NCI-H2107 (cell line): ENCODE data around the gene TLK2.
"Not testable (repeated sequence)": the region's sequence is repeated elsewhere in the genome, so short reads cannot be mapped to it uniquely, and the experiment has no call there.

ENCODE experiments used
- DNase-seq: peaks from one replicate; lab custom pipeline; 2025; lab: John Stamatoyannopoulos, UW

Gene TLK2

DNA sequence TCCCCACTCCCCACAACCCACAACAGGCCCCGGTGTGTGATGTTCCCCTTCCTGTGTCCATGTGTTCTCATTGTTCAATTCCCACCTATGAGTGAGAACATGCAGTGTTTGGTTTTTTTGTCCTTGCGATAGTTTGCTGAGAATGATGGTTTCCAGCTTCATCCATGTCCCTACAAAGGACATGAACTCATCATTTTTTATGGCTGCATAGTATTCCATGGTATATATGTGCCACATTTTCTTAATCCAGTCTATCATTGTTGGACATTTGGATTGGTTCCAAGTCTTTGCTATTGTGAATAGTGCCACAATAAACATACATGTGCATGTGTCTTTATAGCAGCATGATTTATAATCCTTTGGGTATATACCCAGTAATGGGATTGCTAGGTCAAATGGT is 82.3 kb downstream of the TLK2 start:
- DNase-seq, result not testable (repeated sequence)

DNA sequence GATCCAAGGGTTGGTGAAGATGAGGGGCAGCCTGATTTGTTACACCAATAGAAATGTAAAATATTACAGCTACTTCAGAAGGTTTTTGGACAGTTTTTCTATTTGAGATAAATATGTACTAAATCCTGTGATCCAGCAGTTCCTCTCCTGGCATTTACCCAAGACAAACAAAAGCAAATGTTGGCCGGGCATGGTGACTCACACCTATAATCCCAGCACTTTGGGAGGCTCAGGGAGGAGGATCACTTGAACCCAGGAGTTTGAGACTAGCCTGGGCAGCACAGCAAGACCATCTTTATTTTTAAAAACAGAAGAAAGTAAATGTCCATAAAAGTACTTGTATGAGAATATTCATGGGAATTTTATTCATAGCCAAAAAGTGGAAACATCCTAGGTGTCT is 84.0 kb downstream of the TLK2 start:
- DNase-seq, result no peak

DNA sequence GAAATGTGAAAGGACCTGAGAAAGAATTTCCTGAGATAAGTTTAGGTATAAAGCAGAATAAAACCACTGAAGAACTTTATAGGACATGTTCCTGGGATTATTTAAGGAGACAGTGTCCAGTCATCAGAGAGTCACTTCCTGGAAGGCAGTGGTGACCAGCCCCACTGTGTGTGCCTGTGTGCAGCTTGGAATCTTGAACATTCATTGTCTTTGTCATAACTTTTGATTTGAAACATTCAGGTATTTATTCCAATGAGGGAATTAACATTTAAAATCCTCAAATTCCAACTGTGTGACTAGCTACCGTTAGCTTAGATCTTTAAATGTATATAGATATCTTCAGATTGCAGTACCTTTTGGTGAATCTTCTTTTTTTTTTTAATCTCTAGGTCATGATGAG is 87.2 kb downstream of the TLK2 start:
- no peak for DNase-seq

DNA sequence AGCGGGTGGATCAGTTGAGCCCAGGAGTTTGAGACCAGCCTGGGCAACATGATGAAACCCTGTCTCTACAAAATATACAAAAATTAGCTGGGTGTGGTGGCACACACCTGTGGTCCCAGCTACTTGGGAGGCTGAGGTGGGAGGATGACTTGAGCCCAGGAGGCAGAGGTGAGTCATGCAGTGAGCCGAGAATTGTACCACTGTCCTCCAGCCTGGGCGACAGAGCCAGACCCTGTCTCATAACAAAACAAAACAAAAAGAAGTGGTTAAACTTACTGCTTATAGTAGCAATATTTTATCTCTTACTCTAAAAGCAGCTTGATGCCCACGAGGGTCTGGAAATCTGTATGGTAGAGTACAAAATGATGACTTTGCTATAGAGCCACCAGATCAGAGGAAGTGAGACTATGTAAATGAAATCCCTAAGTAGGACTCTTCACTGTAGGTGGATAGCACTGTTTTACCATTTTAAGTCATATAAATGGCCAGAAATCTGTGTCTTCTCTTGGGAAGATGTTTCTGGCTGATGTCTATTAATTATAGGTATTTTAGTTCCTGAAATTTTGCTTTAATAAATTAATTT is 88.5 kb downstream of the TLK2 start:
- DNase-seq, result no peak

DNA sequence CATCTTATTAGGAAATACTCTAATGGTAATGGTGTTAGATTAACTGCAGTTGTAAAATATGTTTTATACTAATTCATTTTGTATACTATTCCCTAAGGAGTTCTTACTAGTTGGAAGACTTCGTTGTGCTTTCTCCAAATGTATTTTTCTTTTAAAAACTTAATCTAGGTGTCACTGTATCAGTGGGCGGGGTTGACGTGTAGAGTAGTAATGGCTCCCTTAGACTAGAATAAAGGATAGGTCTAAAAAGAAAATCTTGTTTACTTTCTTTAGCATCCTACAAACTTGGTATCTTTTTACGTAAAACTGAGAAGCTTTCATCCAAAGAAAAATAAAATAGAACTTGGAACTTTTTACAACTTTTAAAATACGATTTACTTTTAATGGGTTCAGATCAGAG is 93.9 kb downstream of the TLK2 start:
- DNase-seq, result no peak

DNA sequence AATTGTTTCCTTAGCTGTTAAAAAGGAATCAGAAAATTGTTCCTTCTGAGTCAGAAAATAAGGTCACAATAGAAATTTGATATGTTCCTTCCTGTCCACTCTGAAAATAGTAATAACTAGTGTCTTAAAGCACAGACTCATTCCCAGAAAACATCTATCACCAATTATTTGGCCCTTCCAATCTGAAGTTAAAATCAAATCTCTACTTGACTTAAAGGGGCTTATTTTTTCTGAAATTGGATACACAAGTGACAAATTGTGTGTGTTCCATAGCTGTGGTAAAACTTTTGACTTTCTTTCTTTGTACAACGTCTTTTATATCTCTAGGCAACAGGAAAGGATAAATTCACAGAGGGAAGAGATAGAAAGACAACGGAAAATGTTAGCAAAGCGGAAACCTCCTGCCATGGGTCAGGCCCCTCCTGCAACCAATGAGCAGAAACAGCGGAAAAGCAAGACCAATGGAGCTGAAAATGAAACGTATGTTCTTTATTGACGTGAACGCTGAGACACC is 94.3 kb downstream of the TLK2 start:
- no peak for DNase-seq

DNA sequence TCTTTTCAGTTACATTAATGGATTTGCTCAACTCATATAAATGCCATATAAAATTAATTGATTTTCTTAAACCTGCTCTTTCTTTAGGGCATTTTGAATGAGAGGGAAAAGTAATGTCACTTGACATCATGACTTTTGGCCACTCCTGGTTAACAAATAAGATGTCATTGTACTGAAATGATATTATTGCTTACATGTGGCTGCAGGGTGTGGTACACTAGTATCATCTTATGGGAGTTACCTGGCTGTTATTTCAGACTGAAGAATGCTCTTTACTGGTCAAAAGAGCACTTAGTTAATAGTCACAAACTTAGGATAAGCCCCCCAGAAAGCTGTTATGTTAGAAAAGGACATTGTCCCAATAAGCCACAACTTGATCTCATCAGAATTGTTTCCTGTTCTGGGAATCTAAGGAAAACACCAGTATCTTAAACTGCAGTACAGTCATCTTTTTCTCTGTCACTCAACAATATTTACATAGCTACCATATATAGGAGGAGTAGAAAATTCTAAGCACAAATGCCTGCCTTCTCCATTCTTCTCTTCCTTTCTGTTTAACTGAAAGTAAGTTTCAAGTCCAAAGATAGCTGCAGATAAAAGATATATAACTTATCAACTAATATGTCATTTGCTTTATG is 95.0 kb downstream of the TLK2 start:
- DNase-seq, result no peak

DNA sequence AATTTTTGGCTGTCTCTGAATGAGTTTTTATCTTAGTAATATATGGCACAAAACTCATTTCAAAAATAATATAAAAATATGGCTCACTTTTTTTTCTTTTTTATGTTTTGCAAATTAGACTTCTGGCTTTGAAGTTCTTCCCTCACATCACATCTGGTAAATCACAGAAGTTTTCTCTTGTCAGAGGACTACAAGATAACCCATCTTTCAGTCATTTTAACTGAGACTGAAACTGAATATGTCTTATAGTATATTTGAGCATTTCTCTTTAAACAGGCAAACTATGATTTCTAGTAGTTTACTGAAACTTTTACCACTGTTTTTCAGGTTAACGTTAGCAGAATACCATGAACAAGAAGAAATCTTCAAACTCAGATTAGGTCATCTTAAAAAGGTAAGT is 97.8 kb downstream of the TLK2 start:
- no peak for DNase-seq

DNA sequence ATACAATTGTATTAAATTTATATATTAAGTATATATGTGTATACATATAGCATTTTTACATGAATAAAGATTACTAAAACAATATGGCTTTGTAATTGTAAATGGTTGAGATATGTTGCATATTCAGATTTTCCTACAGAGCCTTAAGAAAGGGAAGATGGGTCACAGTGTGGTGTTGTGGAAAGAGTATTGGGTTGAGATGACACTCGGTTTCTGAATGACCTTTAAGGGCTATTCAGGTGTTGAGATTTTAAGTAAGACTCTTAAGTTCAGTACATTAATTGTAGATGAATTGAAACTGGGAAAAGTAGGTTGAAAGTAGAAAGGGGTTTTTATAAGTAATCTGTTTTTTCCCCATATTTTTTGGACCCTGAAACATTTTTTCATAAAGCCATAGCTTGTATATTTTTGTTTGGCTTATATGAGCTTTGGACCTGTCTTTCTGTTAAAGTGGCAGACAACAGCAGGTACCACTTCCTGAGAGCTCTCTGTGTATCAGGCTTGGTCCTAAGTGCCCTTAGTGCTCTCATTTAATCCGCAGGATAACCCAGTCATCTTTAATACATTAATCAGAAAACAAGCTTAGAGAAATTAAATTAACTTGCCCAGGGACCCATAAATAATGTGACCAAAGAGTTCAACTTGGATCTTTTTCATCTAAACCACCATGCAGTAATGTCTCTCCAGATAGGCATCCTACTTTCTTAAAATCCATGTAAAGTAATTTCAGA is 100.3 kb downstream of the TLK2 start:
- DNase-seq, result no peak

DNA sequence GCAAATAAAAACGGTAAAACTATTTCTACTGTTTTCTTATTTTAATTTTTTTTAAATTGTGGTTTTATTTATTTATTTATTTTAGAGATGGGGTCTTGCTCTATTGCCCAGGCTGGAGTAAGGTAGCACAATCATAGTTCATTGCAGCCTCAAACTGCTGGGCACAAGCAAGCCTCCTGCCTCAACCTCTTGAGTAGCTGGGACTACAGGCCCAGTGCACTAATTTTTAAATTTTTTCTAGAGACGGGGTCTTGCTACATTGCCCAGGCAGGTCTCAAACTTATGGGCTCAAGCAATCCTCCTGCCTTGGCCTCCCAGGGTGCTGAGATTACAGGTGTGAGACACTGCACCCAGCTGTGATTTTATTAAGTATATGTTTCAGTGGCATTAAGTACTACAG is 102.3 kb downstream of the TLK2 start:
- no peak for DNase-seq

DNA sequence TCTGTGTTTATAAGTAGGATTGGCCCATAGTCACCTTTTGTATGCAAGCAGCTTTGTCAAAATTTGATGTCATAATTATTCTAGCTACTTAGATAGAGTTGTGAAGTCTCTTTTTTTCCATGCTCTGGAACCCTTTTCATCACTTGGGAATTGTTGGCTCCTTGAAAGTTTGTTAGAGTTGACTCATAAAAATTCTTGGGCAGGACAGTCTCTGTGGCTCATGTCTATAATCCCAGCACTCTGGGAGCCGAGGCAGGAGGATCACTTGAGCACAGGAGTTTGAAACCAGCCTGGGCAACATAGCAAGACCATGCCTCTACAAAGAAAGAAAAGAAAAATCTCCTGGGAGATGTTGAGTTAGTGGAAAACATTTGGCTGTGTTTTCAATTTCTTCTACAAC is 103.1 kb downstream of the TLK2 start:
- DNase-seq, result no peak

DNA sequence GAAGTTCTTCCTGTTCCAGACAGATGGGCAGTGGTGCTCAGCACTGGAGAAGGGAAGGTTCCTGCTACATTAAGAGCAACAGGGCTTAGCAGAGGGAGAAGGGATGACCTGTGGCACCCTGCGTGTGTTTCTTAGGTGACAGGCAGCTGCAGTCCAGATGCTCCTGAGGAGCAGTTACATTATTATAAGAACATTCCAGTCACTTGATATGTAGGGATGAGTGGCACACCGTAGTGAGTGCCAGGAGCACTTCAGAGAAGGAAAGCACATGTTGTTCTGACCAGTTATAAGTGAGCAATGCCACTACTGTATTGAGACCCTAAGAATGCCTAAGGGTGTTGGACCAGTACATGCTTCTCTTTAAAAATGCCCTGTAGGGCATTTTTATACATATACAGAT is 108.9 kb downstream of the TLK2 start:
- no peak for DNase-seq

DNA sequence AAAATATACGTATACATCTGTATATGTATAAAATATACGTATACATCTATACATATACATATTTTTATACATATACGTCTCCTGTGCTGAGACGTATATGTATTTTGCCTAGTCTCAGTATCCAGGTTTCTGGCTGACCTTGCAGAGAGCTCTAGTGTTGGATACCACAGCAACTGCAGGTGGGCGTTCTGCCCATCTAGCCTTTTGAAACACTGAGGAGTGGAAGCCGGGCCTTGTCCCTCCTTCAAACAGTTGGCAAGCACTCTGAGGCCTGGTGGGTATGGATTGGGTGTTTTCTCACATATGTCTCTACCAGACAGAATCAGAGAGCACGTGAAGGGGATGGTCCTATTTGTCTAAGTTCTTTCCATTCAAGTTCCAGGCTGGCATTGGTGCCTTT is 109.5 kb downstream of the TLK2 start:
- no peak for DNase-seq

DNA sequence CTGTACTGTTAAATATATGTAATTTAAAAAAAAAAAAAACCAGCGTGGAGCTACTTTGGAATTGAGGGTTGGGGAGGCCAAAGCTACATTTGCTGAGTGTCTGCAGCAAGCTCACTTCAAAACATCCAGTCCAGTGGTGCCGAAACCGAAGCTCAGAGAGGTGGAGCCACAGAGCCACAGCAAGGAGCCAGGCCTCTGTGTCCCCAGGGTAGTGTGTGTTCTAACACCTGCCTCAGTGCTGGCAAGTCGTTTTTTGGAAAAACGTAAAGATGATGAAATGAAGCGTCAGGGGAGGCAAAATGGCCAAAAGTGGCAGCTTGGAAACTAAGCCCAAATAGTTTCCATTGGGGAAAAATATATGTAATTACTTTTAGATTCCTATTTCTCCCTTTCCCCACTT is 112.7 kb downstream of the TLK2 start:
- no peak for DNase-seq

DNA sequence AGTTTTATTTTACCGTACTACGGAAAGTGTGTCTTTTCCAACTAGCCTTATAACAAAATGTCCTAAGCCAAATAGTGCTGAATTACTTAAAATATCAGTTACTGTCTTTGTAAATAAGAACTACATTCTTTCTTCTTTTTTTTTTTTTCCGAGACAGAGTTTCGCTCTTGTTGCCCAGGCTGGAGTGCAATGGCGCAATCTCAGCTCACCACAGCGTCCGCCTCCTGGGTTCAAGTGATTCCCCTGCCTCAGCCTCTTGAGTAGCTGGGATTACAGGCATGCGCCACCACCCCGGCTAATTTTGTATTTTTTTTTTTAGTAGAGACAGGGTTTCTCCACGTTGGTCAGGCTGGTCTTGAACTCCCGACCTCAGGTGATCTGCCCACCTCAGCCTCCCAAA is 113.2 kb downstream of the TLK2 start:
- not testable (repeated sequence) for DNase-seq

DNA sequence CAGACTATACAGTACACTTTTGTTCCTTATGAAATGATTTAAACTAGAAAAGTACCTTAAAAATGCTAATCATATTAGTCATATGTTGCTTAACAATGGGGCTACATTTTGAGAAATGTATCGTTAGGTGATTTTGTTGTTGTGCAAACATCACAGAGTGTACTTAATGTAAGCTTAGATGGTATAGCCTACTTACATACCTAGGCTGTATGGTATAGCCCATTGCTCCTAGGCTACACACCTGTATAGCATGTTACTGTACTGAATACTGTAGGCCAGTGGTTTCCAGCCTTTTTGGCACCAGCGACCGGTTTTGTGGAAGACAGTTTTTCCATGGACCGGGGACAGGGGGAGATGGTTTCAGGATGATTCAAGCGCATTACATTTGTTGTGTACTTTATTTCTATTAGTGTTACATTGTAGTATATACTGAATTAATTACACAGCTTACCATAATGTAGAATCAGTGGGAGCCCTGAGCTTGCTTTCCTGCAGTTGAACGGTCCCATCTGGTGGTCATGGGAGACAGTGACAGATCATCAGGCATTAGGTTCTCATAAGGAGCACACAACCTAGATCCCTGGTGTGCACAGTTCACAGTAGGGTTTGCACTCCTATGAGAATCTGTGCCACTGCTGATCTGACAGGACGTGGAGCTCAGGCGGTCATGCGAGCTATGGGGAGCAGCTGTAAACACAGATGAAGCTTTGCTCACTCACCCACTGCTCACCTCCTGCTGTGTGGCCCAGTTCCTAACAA is 113.9 kb downstream of the TLK2 start:
- no peak for DNase-seq

DNA sequence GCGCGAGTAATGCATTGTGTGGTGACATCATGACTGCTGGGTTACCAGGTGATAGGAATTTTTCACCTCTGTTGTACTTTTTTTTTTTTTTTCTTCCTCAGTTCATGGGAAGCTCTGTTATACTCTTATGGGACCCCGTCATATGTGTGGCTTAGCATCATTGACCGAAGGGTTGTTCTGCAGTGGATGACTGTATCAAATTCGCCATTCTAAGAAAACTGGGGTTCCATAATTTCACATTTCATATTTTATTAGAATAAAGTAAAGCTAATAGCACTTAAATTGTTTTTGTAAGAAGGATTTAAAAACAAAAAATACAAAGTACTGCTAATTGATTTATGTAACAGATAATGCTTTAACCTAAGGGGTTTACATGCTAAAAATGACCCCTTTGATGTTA is 116.9 kb downstream of the TLK2 start:
- DNase-seq, result no peak

DNA sequence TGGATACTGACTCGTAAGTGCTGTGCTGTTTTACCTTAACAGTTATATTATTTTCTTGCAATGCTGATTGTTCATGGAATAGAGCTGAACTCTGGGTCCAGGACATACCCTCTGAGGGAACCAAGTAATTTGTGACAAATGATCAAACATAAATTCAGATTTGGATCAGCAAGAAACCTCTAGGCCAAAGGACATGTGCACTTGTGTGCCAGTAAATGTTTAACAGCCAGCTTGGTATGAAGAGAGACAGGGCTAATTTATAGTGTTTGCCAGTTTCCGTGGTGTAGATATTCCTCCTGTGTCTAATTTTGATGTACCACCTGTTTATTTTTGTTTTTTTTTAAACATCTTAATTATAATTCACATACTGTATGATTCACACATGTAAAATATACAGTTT is 118.0 kb downstream of the TLK2 start:
- DNase-seq, result no peak

DNA sequence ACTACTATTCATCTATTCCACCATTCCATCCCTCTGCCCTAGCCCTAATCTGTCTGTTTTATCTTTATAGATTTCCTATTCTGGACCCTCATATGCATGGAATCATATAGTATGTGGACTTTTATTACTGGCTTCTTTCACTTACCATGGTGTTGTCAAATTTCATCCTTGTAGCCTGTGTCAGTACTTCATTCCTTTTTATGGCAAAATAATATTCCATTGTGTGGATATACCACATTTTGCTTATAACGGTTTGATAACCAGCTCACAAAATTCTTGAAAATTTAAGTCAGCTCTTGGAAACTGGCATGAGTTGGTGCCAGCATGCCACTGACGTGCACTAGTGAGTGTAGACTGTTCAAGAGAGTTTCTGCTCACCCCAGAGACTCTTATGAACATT is 118.5 kb downstream of the TLK2 start:
- no peak for DNase-seq

DNA sequence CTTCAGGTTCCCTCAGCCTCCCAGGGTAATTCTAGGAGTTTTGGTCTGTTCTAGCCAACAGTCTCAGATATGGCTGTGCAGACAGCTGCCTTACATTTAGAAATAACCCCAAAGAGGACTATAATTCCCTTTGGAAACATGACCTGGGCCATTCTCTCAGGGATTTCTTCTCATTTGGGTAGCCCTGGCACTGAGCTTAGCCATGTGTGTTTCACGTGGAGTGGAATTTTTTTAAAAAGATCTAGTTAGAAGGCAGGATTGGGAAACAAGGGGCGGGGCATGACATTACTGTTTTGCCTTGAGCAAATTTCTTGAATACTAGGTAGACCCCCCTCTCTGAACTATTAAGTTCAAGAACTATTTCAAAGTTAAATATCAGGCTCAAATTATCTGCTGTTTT is 119.3 kb downstream of the TLK2 start:
- no peak for DNase-seq

DNA sequence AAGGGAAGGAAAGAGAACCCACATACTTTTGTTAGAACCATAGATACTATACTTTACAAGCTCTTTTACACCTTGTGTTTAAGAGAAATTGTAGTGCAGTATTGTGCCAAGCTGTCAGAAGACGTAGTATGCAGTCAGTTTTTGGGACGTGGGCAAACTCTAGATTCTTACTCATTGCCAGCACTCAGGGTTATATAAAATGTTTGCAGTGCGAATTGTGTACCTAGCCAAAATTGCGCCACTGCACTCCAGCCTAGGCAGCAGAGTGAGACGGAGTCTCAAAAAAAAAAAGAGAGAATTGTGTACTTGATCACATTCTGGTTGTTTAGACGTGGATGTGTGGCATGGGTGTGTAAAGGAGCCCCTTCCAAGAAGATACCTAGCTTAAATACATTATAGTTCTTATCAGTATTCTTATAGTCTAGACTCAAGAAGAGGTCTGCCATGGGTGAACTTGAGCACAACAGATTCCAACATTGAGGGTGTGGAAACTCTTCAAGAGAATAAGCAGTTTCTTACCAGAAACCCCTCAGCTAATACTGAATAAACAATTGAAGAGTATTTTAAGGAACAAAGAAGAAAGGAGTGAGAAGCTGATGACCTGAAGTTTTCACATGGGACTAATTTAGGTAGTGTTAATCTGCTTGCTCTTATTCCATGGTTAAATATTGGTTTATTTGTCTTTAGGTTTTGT is 121.5 kb downstream of the TLK2 start:
- no peak for DNase-seq

DNA sequence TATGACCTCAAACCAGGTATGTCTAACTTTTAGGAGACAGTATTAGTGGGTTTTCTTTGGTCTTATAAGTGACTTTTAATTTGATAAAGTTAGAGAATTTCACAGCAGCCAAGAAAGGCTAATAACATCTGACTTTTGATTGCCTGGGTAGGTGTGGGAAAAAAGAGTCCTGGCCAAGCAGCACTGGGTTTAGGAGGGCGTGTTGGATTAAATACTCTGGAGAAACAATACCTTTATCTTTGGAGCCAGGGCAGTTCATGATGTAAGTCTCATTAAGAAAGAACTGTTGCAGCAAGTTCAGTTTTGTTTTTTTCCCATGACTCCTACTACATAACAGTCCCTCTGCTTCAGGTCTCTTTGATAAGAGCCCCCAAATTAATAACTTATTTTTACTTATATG is 122.2 kb downstream of the TLK2 start:
- DNase-seq, result no peak
